ENCODE measurements around the gene RIMS4.

GRCh38 chr20:44743916-44744655 is 66.3 kb downstream of the RIMS4 start:
- TF ChIP-seq POLR2A (IDR thresholded peaks at IDR 0.05; ENCODE audit: low read length) (no peak), GATA1 (IDR thresholded peaks at IDR 0.05; ENCODE audit: low read depth, low read length) (no peak)
